Activated CD8-positive, alpha-beta memory T cell treated with anti-CD3 and anti-CD28 coated beads, Interleukin-2, amount 50 U/mL, for 48 hours (primary cell): ENCODE results near the gene FOSL2.
A peak's percentile ranks its signal among the peaks of the same experiment; 100 is the strongest.

Source experiments
- DNase-seq: peaks from one replicate; pipeline ENCODE4 v3.0.0-alpha.2; 2020

Gene FOSL2

DNA sequence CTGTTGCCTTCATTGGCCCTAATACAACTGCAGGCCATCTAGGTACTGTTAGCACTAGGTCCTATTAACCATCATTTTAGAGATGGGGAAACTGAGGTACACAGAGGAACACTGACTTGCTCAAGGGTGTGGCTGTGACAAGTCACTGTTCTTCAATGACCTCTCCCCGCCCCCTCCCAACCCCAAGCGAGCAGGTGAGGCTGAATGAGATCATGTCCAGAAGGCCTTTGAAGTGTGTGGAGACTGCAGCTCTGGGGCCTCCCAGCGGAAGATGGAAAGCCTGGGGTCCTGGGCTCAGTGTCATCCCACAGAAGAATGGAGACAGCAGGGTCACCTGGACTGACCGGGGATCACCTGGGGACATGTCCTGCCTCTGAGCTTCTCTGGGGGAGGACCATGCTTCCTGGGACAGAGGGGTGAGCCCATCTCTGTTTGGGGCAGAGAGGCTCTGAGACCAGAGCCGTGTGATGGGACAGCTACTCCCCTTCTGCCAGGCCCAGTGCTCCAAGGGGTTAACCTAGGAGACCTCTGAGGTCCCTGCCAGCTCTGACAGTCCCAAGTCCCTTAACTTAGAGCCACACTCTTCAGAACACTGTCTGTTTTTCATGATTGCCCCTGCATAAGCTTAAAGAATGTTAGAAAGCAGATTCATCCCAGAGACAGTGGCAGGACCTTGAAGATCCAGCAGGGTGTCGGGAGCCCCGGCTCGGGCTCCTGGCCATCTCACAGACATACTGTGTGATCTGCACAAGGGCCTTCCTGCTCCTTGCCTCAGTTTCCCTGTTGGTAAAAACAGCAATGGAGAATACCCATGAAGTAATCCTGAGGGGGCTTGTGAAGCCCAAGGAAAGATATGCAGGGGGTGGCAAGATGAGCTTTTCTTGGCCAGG lies 16.7 kb upstream of the FOSL2 start:
- no peak for DNase-seq

DNA sequence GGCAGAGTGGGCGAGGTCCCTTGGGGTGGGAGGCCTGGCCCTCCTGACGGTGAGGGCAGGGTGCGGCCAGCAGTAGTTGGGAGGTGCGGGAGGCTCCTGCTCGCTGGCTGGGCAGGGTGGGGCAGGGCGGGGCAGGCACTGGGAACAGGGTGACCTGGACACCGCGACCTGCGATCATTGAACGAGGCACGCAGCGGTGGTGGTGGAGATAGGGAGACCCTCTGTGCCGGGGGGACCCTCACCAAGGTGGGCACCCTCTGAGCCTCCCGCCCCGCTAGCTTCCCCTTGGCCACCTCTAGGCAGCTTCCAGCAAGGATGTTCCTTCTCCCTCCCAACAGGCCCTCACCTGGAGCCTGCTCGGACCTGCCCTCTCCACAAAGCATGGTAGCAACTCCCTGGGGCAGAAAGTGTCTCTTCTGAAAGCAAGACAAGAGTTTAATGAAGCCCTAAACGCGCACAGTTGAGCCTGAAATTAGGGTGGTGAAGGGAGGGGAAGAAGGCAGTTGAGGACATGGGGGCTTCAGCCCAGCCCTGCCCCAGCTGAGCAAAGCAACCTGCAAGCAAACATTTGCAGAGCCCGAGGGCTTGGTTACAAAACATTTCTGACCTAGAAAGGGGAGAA lies 15.4 kb upstream of the FOSL2 start:
- DNase-seq: no peak

- DNase-seq: no peak
Measured at GRCh38 chr2:28377984-28378678, 14.5 kb upstream of the FOSL2 start.

DNA sequence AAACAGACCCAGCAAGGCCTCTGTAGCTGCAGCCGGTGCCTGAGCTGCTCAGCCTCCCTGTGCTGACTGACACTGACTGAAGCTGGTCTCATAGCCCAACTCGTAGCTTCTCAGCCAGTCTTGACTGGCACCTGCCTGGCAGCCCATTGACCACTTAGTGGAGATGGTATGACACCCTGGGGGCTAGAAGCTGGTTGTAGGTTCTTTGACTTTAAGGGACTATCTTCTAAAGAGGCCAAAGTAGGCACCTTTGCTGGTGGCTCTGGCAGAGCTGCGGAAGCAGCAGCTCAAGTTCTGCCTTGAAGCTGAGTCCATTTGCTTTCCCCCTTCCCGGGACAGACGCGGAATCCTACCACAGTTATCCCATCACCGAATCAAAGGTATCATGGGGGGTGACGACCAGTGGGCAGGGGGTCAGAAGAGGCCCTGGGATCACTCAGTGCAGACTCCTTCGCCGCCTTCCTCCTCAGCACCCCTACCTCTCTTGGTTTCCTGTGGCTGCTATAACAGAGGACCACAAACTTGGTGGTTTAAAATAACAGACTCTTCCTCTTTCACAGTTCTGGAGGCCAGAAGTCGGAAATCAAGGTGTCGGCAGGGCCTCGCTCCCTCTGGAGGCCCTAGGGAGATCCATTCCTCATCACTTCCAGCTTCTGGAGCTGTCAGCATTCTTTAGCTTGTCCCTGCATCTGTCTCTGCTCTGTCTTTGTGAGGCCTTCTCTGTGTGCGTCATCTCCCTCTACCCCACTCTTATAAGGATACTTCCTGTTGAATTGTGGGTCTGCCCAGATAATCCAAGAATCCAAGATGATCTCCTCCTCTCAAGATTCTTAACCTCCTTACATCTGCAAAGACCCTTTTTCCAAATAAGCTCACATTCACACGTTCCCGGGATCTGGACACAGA lies 13.7 kb upstream of the FOSL2 start:
- DNase-seq: no peak

DNA sequence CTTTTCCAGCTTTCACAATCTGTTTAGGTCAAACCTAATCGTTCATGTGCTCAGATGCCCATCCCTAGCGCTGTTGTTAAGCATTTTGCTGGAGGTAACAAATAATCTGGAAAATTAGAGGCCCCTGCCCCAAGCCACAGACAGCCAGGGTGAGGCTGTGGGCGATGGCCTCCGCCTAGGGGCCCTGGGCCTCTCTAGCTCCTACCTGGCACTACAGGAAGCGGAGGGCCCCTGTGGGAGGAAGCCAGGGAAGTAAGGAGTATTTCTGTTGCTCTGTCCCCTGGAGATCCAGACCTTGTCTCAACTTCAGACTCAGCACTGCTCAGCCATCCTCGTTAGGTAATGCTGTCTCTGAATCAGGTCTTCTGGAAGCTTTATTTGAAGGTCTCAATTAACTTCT lies 12.4 kb upstream of the FOSL2 start:
- DNase-seq: no peak

DNA sequence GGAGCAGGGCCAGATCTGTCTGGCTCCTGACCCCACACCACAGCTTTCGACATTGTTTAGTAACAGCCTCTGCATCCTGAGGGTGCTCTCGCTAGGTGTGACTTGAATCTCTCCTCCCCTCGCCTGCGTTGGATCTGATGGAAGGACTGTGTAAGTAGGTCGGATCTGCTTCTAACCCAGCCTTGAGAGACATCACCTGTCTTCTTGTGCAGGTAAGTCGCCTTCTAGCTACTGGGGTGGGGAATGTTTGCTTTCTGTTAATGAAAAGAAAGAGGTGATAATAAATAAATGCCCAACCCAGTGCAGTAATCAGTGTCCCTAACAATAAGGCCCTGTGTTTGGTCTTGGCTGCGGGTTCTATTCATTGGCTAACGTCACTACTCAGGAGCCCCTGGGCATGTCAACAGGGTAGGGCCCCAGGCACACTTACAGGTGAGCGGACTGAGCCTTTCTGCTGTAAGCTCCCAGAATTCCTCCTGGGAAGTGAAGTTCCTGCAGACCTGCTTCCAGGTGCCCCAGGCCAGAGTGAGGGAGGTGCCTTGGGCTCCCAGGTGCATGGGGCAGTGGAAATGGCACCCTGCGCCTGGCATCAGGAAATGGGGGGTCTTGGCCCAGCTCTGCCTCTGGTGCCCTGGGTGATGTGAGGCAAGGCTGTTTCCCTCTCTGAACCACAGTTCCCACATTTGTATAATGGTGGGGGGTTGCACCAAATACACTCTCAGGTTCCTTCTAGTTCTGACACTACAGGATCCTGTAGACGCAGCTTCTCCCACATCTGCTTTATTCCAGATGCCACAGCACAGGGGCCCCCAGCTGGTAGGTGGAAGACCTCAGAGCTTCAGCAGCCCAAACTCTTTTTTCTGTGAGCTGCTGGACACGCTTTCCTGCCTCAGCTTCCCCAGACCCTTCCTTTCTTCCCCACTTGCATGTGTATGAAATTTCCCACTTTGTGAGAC lies 11.2 kb upstream of the FOSL2 start:
- DNase-seq: no peak

DNA sequence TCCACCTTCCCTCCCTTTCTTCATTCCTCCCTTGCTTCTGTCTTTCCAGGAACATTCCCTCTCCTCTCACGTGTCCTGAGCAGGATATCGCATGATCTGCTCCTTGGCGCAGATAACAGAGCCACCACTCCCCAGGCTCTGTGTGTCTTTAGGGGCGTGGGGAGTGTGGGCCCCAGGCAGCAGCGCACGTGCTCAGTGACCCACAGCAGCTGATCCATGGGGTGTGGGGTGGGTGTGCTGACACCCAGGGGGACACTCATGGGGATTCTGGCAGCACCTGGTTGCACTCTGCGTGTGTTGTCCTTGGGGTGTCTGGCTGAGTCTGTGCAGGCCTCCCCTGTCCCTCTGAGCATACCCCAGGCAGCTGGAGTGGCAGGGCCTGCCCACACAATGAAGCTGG lies 9.9 kb upstream of the FOSL2 start:
- DNase-seq: no peak

DNA sequence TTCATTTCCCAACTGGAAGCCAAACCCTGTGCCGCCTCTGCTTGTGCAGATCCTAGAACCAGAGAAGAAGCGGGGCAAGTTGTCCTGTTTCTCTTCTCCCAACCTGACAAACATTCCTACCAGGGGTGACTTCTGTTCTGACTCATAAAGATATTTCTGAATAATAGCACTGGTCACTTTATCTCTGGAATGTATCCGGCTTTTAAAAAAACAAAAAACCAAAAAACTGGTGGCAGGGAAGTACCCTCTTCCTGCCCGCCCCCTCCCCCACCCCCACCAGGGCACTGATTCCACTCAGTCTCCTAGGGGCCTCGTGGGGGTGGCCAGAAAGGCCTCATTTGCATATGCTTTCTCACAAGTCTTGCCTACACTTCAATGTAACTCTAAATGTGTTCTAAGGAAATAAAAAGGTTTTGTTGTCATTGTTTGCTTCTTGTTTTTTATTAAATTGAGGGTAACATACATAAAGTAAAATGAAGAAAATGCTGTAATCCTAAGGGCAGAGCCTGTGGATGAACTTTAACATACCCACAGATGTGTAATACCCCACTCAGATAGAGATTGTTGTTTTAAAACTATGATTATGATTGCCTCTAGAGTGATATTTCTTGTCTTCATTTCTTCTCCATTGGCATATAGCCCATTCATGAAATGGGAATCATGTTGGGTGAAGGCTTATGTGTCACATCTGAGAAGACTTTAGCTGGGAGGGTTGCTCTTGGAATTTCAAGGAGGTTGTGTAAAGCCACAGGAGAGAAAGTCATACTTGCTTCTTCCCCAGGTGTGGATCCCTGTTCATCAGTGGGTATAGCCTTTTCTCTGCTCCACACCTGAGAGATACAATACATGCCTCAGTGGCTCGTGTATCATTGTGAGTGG lies 5.3 kb upstream of the FOSL2 start:
- no peak for DNase-seq

DNA sequence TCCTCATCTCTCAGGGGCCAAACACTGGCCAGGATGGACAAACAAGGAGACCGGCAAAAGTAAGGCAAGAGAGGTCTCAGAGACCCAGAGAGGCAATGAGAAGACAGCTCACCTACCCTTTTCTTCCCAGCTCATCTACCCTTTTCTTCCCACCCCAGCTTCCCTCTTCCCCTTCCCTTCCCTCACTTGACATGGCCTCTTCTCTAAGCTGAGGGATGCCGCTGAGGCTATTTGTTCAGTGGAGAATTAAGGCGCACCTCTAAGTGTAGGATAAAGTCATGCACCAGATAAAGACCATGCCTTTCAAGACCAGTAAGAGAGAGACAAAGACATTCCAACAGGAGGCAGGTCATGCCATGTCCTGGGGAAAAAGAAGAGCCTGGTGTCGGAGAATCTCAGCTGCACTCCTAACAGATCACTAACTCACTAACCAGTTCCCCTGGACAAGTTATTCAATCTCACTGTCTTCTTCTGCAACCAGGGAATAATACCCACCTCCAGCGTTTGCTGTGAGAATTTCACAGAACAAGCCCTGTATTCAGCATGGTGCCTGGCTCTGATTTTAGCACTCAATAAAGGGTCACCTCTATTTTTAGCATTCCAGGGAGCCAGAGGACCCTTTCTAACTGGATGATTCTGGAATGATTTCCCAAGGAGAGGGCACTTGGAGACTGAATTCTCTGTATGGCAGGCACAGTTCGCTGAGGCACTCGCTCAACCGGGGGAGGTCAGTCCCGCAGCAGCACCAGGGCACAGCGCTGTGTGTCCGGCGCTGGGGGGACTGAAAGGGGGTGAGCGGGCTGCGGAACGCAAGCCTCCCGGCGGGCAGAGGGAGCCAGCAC lies 3.0 kb upstream of the FOSL2 start:
- DNase-seq: no peak

- peak; percentile 96 for DNase-seq
Measured at GRCh38 chr2:28390241-28390745, 2.4 kb upstream of the FOSL2 start.

DNA sequence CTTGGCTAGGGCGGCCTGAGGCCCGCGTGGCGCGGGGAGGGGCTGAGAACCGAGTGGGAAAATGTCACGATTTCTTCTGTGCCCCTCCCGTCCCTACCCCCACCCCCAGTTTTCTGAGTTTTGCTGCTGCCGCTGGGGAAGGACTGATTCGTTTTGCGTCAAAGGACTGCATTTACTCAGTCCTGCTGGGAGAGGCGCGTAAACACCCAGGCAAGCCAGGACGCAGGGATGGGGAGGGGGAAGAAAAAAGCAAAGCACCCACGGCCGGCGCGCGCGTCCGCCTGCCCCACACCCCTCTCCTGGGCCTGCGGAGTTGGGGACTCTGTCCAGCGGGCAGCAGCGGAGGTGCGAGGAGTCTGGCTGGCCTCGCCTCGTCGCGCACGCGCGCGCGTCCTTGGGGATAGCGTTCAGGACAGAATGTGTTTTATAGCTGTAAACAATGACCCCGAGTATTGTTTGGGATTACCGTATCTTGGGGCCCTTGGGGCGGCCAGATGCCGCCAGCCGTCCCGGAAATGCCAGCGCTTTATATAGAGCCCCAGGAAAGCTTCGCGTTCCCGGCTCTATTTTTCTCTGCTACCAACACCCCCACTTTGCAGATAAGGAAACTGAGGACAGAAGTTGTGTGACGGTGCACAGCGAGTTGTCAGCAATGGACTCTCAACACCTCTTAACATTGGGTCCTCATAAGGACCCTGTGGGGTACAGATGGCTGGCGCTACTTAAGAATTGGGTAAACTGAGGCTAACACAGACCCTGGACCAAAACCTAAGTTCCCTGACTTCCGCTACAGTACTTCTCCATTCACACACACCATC lies 1.7 kb upstream of the FOSL2 start:
- DNase-seq: no peak

- peak; percentile 88 for DNase-seq
Measured at GRCh38 chr2:28391564-28392296, 928 bp upstream of the FOSL2 start.

DNA sequence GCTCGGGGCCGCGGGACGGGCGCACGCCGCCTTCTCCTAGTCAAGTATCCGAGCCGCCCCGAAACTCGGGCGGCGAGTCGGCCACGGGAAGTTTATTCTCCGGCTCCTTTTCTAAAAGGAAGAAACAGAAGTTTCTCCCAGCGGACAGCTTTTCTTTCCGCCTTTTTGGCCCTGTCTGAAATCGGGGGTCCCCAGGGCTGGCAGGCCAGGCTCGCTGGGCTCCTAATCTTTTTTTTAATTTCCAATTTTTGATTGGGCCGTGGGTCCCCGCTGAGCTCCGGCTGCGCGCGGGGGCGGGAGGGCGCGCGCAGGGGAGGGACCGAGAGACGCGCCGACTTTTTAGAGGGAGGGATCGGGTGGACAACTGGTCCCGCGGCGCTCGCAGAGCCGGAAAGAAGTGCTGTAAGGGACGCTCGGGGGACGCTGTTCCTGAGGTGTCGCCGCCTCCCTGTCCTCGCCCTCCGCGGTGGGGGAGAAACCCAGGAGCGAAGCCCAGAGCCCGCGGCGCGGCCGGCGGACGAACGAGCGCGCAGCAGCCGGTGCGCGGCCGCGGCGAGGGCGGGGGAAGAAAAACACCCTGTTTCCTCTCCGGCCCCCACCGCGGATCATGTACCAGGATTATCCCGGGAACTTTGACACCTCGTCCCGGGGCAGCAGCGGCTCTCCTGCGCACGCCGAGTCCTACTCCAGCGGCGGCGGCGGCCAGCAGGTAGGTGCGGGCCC lies 617 bp downstream of the FOSL2 start:
- DNase-seq: peak; percentile 78

- no peak for DNase-seq
Measured at GRCh38 chr2:28394331-28394877, 1.7 kb downstream of the FOSL2 start.

DNA sequence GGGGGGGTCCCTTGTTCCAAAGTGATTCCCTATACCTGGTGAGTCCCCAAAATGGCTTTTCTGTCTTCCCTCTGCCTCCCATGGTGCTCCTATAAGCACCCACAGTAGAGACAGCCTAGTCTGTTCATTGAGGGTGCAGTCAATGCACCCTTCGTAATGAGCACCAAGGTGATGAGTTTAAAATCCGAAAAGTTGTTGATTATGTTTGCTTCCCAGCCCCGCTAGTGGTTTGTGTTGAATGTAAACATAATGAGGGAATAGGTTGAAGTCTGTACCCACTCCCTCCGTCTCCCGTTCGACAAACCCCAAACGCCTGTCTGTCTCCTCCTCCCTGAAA lies 2.3 kb downstream of the FOSL2 start:
- DNase-seq: no peak

- DNase-seq: no peak
Measured at GRCh38 chr2:28395334-28396061, 2.8 kb downstream of the FOSL2 start.
